Suprapubic skin (tissue), 4 donors: ENCODE data around the gene DNAH9.

ENCODE experiments used
- CTCF ChIP-seq, 2 donors: fragments of 200-600 bp in 1 of 2; fragments of 450-650 bp in 1 of 2; sonication (generic) in 1 of 2; IDR thresholded peaks; one replicate each; pipeline ENCODE4 v1.5.1; 2016 to 2019; ENCODE audit warnings: antibody characterized with exemption in 2 of 2, mild to moderate bottlenecking in 1 of 2, moderate library complexity in 1 of 2
- EP300 ChIP-seq: sonication (generic); formaldehyde crosslinking; IDR thresholded peaks from one replicate; pipeline ENCODE4 v1.6.1; 2017; ENCODE audit warnings: antibody characterized with exemption
- POLR2A ChIP-seq, 2 donors: fragments of 450-650 bp; IDR thresholded peaks; one replicate each; pipeline ENCODE4 v1.6.1; 2017; ENCODE audit warnings: antibody characterized with exemption in 2 of 2, mild to moderate bottlenecking in 2 of 2, moderate library complexity in 2 of 2
- POLR2AphosphoS5 ChIP-seq, 3 donors: sonication (generic); formaldehyde crosslinking; IDR thresholded peaks; one replicate each; pipeline ENCODE4 v1.6.1; 2017; ENCODE audit warnings: antibody characterized with exemption in 3 of 3

GRCh38 chr17:11719856-11720255 lies 121.6 kb downstream of the DNAH9 start:
- no peak for TF ChIP-seq POLR2A (IDR thresholded peaks at IDR 0.05)
- TF ChIP-seq CTCF (IDR thresholded peaks at IDR 0.05): no peak
- TF ChIP-seq EP300: no peak
- TF ChIP-seq POLR2AphosphoS5 (IDR thresholded peaks at IDR 0.05): no peak
